ENCODE data around the gene OR2T10.
"Not testable (repeated sequence)": the region's sequence is repeated elsewhere in the genome, so short reads cannot be mapped to it uniquely, and the experiment has no call there.

Gene OR2T10

DNA sequence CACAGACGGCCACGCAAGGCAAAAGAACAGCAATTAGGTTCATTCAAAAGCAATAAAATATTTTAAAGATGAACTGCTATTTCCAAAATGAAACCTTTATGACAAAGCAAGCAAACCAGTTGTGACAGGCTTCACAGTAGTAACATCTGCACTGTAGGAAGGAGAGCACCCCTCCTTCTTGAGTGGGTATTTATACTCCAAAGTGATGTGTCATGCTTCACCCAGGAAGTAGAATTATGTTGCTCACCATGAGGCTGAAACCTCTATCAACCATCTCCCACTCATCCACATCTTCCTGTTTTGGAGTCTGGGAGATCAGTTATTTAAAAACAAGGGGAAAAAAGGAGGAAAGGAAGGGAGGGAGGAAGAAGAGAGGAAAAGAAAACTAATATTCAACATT lies 885 bp downstream of the OR2T10 start:
- DNase-seq (ENCODE audit: low read depth), result no peak

DNA sequence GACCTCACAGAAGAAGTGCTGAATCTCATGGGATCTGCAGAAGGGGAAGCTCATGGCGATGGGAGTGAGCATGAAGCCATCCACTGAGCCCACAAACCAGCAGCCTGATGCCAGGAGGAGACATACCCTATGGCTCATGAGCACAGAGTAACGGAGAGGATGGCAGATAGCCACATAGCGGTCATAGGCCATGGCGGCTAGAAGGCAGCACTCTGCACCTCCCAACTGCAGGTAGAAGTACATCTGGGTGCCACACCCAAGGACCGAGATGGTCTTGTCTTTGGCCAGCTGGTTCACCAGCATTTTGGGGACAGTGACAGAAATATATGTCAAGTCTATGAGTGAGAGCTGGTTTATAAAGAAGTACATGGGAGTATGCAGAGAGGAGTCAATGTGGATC lies 4.3 kb downstream of the OR2T10 start:
- DNase-seq (ENCODE audit: low read depth), result no peak

DNA sequence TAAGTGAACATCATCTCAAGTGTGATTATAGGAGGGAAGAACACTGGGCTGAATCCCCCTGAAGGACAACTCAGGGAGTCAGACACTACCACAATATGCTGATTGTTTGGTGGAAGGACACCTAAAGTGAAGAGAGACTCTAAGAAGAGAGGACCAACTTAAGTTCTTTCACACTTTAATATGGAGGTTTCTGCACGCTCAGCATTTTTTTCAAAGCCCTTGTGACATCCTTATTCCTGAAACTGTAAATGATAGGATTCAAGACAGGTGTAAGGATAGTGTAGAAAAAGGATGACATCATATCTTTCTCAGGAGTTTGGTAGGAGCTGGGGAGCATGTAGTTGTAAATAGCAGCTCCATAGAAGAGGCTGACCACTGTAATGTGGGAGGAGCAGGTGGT lies 4.8 kb downstream of the OR2T10 start:
- no peak for DNase-seq (ENCODE audit: low read depth)

DNA sequence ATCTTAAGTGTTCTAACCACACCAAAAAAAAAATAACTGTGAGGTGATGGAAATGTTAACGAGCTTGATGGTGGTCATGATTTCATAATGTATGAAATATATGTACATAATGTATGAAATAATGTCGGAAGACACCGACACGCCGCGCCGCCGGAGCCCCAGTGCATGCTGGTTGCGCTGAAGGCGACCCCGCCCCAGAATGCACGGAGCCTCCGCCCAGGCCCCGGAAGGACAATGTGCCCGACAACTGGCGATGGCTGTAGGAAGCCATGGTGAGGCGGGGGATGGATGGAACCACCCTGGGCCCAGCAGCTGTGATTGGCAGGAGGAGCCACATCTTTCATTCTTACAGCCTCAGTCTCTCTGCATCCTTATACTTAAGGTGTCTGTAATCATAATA lies 7.4 kb downstream of the OR2T10 start:
- no peak for DNase-seq (ENCODE audit: low read depth)

DNA sequence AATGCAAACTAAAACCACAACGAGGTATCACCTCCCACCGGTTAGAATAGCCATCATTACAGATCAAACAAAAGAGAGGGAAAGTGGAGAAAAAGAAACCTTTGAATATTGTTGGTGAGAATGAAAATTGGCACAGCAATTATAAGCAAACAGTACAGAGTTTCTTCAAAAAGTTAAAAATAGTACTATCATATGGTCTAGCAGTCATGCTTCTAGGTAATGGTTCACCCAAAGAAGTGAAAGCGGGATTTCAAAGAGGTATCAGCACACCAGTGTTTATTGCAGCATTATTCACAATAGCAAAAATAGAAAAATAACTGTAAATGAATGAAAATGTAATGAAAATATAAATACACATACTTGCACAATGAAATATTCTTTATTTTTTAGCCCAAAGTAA lies 8.2 kb downstream of the OR2T10 start:
- DNase-seq (ENCODE audit: low read depth), result no peak

DNA sequence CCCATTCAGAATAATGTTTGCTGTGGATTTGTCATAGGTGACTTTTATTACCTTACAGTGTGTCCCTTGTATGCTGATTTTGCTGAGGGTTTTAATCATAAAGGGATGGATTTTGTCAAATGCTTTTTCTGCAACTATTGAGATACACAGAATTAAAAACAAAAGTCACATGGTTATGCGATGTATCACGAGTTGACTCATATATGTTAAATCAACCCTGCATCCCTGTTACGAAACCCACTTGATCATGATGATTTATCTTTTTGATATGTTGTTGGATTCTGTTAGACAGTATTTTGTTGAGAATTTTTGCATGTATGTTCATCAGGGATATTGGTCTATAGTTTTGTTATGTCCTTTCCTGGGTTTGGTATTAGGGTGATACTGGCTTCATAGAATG lies 12.2 kb downstream of the OR2T10 start:
- no peak for DNase-seq (ENCODE audit: low read depth)

DNA sequence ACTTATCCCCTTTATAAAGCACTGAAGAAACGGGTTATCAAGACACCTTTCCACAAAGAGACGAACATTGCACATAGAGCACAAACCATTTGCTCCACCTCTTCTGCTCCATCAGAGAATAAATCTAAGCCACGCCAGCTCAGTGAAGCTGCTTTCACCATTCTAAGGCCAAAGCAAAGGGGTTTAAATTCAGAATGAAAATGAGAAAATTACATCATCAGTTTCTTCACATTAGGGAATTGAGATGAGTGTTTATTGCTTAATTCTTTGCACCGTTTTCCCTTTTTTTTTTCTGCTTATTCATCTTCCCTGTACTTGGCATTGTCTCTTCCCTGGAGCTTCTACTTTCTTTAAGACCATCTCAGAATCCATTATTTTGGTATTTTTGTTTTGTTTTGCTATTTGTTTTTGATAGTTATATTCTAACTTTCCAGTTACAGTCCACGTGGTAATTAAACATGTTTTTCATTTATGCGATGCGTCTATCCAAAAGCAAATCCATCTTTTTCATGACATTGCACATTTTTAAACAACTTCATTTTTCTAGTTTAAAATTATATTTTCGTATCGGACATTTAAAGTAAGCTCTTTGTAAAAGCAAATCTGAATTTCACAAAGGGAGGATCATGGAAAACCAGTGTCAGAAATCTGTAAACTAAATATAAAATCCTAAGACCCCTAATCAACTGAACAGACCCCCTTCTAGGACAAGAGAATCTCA lies 21.1 kb downstream of the OR2T10 start:
- DNase-seq (ENCODE audit: low read depth), result no peak

DNA sequence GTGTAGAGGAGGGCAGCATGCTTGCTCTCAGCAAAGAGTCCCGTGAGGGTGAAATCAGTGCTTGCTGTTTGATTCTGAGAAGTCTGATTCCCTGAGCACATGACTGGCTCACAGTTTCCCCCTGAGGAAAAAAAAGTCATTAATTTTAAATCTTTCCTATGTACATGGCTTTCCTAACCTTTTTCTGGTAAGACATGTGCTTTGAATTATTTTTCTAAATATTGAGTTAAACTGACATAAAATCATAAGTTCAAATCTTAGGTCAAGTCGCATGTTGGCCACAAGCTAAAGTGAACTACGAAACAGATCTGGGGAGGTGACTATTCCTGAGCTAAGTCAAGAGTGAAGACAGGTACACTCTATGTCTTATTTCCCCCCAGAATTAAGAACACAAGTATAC lies 22.8 kb downstream of the OR2T10 start, which contains the start of gene OR2T34:
OR2T34 (minus strand) TSS at position 101 of the 400 bp plus-strand sequence; CDS start at position 101, 0 bp downstream.
- not testable (repeated sequence) for DNase-seq (ENCODE audit: low read depth)

DNA sequence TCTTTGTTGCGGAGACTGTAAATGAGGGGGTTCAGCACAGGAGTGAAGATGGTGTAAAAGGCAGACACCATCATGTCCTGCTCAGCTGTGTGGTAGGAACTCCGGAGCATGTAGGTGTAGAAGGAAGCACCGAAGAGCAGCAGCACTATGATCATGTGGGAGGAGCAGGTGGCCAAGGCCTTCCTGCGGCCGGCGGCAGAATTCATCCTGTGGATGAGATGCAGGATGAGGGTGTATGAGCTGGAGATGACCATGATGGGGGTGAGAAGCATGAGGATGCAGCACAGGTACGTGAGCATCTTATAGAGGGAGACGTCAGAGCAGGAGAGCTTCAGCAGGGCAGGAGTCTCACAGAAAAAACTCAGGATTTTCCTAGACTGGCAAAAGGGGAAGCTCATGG lies 23.6 kb downstream of the OR2T10 start:
- DNase-seq (ENCODE audit: low read depth), result not testable (repeated sequence)

DNA sequence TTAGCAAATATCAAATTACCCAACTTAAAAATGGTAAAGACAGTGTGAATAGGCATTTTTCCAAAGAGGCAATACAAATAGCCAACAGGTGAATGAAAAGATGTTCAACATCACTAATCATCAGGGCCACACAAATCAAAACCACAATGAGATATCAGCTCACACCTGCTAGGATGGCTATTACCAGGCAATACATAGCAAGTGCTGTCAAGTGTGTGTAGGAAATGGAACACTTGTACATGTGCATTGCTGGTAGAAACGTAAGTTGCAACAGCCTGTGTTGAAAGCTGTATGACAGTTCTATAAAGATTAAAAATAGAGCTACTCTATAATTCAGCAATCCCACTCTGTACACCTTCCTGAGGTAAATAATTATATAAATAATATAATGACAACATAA lies 25.5 kb downstream of the OR2T10 start:
- not testable (repeated sequence) for DNase-seq (ENCODE audit: low read depth)

DNA sequence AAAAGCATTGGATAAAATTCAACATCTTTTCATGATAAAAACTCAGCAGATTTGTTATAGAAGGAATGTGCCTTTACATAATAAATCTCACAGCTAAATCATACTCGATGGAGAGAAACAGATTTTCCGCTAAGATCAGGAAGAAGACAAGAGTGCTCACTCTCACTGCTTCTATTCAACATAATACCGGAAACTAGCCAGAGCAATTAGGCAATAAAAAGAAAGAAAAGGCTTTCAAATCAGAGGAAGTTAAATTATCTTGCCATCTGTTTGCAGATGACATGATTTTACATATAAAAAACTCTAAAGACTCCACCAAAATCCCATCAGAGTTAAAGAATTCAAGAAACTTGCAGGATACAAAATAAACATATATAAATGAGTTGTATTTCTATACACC lies 26.7 kb downstream of the OR2T10 start:
- DNase-seq (ENCODE audit: low read depth), result not testable (repeated sequence)

DNA sequence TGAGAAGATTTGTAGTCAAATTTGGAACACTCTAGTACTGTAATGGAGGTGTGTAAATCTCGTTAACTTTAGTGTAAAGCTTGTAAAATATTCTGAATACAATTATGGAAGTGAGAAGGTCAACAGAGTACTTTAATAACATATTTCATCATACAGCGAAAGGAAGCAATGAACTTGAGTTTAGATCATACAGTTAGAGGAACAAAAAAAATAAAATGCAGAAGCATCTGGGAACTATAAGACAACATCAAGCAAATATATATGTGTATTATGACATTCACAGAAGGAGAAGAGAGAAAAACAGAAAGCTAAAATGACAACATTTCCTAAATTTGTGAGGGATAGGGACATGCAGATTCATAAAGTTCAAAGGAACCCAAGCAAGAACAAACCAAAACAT lies 28.5 kb downstream of the OR2T10 start:
- DNase-seq (ENCODE audit: low read depth), result not testable (repeated sequence)

DNA sequence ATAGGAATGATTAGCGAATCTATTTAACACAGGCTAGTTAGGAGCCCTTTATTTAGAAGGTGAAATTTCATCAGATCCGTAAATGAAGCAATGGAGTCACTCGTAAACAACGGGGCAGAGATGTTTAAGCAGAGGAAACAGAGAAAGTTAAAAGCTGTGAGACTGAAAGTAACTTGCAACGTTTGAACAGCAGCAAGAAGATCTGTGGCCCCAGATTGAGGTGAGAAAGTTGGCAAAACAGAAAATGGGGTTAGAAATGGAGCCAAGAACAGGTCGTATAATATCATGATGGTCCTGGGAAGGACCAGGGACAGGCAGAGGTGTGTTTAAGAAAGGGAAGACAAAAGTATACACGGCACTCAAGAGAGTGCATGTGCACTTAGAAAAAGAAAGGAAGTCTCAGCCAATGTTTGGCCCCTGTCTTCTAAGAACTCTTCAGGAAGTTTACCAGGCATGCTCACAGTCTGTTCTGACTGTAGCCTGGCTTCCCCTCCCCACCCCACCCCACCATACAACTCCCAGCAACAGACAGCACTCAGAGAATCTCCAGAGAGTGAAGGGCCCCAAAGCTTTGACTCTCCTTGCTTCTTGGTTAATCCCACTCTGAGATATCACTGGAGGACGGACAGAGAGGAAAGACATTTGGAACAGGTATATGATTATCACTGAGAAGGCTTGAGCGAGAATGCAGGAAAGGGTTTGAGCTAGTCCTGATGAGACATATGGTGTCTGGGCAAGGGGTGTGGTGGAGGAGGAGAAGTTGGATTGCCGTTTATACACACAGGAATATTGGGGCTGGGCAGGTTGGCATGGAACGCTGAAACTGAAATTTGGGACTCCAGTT lies 31.7 kb downstream of the OR2T10 start:
- DNase-seq (ENCODE audit: low read depth), result not testable (repeated sequence)

DNA sequence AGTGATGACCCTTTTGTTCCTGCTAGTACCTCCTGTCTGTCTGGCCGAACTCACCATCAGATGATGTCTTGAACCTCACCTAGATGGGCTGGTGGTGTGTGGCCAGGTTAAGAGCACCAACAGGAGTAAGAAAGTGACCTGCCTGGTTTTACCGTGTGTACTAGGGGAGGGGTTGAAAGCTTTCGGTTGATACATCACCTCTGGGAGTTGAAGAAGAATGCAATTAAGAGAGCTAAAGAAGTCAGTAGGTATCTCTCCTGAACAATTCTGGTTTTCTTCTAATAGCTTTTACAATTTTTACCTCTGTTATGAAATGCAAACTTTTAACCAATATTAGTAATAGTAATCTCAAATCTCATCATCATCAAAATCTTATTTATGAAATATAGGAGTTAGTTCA lies 34.8 kb downstream of the OR2T10 start, which contains the start of gene OR2T29:
OR2T29 (minus strand) TSS at position 101 of the 400 bp plus-strand sequence. CDS start 3,281 bp downstream, outside the sequence.
- not testable (repeated sequence) for DNase-seq (ENCODE audit: low read depth)

DNA sequence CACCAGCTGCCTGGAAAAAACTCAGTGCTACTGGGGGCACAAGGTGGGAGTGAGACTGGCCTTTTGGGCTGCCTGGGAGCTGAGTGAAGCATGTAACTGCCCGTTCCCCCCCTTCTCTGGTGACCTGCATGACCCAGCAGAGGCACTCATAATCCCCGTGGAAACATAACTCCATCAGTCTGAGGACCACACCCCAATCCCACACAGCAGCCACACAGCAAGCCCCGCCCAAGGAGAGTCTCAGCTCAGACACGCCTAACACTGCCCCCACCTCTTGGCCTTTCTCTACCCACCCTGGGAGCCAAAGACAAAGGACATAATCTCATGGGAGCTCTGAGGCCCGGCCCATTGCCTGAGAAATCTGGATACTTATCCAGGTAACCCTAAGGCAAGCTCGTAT lies 46.5 kb downstream of the OR2T10 start:
- DNase-seq (ENCODE audit: low read depth), result not testable (repeated sequence)

DNA sequence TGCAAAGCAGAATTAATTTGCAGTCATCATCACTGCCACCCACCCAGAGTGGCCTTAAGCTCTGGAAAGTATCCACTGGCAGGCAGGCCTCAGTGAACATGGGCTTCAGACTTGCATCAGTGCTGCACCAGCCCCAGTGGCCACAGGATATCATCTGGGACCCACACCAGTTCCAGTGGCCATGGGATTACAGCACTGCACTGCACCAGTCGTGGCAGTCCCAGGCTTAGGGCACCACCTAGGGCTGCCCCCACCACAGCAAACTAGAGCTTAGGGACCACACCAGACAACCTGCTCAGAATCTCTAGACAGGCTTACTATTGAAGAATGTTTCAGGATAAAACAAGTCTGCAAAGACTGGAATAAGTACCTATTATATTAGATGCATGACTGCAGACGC lies 50.1 kb downstream of the OR2T10 start:
- not testable (repeated sequence) for DNase-seq (ENCODE audit: low read depth)
